ENCODE measurements around the gene GLI1. TPM values are rescaled to one million over a fixed set of nuclear protein-coding genes. Genes with fewer than 3 reads are reported as not detected.
"Not testable (repeated sequence)": the region's sequence is repeated elsewhere in the genome, so short reads cannot be mapped to it uniquely, and the experiment has no call there.

GLI1 gene
- 5.7 and 6.3 TPM in 2 replicates for total RNA-seq (2014; rRNA removed; shearing (Covaris generic))

- DNase-seq (ENCODE audit: low spot score) = no peak
Measured at GRCh38 chr12:57459750-57460467, at the start of gene GLI1. Gene GLI1, plus strand, starts transcription at chr12:57459785. Its CDS starts 3,907 bp downstream, at chr12:57463692.

GRCh38 chr12:57410534-57410933 lies 49.1 kb upstream of the GLI1 start:
- DNase-seq (ENCODE audit: low spot score) = no peak

GRCh38 chr12:57414160-57414559 lies 45.4 kb upstream of the GLI1 start:
- DNase-seq (ENCODE audit: low spot score) = not testable (repeated sequence)

DNA sequence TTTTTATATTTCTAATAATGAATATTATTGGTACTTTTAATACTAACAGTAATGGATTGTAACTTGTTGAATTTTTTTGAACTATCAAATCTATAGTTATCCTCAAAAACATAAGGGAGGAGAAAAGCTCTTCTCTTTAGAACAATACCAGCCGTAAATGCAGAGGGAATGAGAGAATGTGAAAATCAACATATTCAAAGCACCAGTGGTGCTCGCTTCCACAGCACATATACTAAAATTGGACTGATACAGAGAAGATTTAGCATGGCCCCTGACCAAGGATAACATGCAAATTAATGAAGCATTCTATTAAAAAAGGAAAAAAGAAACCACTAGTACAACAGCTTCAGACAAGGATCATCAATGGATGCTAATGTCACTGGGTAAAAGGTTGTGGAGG lies 44.5 kb upstream of the GLI1 start:
- no peak for DNase-seq (ENCODE audit: low spot score)

DNA sequence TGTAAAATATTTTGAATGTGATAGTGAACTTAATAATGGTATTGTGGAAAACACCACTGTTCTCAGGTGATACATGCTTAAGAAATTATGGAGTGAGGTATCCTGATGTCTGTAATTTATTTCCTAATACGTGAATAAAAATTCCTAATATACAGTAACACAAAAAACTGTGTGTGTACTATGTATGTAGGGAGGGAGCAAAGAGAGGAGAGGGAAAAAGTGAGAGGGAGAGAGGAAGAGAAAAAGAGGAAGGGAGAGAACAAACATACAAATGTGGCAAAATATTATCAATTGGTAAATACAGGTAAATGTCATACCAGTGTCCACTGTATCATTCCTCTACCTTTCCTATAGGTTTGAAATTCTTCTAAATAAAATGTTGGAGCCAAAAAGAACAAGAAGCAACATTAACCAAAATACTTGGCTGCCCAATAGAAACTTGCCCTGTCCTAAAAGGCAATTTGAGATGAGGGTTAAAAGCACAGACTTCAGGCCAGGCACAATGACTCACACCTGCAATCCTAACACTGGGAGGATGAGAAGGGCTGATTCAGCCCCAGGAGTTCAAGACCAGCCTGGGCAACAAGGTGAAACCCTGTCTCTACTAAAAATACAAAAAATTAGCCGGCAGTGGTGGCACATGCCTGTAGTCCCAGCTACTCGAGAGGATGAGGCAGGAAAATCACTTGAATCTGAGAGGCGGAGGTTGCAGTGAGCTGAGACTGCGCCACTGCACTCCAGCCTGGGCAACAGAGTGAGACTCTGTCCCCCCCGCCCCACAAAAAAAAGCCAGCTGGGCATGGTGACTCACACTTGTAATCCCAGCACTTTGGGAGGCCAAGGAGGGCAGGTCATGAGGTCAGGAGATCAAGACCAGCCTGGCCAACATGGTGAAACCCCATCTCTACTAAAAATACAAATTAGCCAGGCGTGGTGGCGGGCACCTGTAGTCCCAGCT lies 43.3 kb upstream of the GLI1 start:
- DNase-seq (ENCODE audit: low spot score) = no peak

DNA sequence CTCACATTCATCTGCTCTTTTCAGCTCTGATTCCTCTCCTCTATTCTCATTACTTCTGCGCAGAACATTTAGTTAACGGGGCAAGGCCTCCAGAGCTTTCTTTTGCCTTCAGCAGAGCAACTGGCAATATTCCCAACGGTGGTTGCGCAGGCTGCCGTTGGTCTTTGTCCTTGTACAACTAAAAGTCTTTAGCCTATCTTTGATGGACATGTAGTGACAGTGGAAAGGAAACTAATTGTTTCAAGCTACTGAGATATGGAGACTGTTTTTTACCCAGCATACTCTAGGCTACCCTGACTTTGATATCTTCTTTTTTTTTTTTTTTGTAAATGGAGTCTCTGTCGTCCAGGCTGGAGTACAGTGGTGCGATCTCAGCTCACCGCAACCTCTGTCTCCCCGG lies 41.3 kb upstream of the GLI1 start:
- DNase-seq (ENCODE audit: low spot score) = no peak

DNA sequence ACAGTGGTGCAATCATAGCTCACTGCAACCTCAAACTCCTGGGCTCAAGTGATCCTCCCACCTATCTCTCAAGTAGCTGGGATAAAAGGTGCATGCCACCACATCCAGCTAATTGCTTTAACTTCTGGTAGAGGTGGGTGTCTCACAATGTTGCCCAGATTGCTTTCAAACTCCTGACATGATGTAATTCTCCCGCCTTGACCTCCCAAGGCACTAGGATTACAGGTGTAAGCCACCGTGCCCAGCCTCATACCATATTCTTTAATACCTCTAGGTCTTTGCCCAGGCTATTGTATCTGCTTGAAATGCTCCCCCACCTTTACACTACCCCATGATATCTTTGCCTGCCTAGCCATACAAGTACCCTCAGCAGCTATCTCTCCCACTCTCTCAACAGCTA lies 40.1 kb upstream of the GLI1 start:
- DNase-seq (ENCODE audit: low spot score) = no peak

GRCh38 chr12:57420482-57420881 lies 39.1 kb upstream of the GLI1 start:
- DNase-seq (ENCODE audit: low spot score) = no peak

DNA sequence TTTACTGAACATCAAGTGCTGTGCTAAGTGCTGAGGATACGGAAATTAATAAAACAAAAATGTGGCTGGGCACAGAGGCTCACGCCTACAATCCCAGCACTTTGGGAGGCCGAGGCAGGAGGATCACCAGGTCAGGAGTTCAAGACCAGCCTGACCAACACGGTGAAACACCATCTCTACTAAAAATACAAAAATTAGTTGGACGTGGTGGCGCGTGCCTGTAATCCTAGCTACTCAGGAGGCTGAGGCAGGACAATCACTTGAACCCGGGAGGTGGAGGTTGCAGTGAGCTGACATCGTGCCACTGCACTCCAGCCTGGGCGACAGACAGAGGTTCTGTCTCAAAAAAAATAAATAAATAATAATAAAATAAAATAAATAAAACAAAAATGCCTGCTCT lies 32.6 kb upstream of the GLI1 start:
- DNase-seq (ENCODE audit: low spot score) = not testable (repeated sequence)

DNA sequence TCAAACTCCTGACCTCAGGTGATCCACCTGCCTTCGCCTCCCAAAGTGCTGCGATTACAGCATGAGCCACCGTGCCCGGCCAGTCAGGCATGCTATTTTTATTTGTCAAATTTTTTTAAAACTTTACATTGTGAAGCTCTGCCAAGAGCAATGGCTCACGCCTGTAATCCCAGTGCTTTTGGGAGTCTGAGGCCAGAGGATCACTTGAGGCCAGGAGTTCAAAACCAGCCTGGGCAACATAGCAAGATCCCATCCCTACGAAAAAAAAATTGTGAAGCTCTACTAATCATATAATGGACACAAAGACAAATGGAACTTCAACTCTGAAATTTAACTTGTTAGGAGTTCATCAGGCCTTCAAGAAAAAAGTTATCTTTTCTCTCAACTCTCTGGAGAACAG lies 30.6 kb upstream of the GLI1 start:
- DNase-seq (ENCODE audit: low spot score) = no peak

- no peak for DNase-seq (ENCODE audit: low spot score)
Measured at GRCh38 chr12:57429473-57430111, 30.0 kb upstream of the GLI1 start.

- DNase-seq (ENCODE audit: low spot score) = no peak
Measured at GRCh38 chr12:57430112-57430930, 29.3 kb upstream of the GLI1 start.

GRCh38 chr12:57430931-57431566 lies 28.5 kb upstream of the GLI1 start, which contains the start of gene R3HDM2:
Gene R3HDM2, minus strand, starts transcription at chr12:57431043. Its CDS starts 120,615 bp downstream, at chr12:57310428.
- peak; percentile 94 for DNase-seq (ENCODE audit: low spot score)

- DNase-seq (ENCODE audit: low spot score) = no peak
Measured at GRCh38 chr12:57431654-57432188, 27.9 kb upstream of the GLI1 start.

DNA sequence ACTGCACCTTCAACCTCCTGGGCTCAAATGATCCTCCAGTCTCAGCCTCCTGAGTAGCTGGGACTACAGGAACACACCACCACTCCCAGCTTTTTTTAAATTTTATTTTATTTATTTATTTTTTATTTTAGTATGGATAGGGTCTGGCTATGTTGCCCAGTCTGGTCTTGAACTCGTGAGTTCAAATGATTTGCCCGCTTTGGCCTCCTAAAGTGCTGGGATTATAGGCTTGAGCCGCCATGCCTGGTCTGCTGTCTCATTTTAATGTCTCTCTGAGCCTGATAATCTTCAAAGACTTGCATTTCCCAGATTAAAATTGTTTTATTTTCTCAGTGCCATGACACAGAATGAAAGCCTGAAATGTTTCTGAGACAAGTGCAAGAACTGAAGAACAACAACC lies 26.2 kb upstream of the GLI1 start:
- DNase-seq (ENCODE audit: low spot score) = no peak

GRCh38 chr12:57434517-57435223 lies 24.9 kb upstream of the GLI1 start, which contains the start of gene INHBC:
Gene INHBC, plus strand, starts transcription at chr12:57434784. Its CDS starts 103 bp downstream, at chr12:57434887.
- no peak for DNase-seq (ENCODE audit: low spot score)

DNA sequence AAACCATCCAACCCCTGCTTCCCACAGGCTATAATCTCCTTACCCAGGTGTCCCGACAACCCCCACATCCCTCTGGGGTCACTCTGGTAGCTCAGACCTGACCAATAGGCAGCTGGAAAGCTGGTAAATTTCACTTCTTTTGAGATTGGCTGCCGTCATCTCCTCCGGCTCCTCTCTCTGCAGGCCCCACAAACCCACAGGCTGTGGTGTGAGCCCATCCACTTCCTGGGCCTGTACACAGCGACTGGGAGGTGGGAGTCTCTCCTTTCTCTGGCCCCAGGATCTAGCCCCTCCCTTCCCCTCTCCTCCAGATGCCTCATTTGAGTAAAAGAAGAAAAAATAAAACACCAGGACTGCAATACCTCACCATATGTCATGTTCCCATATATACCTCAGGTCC lies 24.3 kb upstream of the GLI1 start:
- DNase-seq (ENCODE audit: low spot score) = no peak

DNA sequence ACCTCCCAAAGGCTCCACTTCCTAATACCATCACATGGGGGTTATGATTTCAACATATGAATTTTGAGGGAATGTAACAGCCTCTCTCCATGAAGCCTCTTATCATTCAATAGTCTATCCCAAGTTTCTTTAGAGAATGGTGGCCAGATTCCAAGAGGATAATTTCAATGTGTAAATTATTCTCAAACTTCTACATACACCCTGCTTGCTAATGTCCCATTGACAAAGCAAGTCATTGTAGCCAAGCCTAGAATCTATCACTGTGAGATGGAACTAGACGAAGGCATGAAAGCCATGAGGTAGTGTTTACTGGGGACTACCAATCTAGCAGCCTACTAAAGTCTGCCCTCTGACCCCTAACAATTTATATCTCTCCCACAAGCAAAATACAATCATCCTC lies 21.2 kb upstream of the GLI1 start:
- no peak for DNase-seq (ENCODE audit: low spot score)

DNA sequence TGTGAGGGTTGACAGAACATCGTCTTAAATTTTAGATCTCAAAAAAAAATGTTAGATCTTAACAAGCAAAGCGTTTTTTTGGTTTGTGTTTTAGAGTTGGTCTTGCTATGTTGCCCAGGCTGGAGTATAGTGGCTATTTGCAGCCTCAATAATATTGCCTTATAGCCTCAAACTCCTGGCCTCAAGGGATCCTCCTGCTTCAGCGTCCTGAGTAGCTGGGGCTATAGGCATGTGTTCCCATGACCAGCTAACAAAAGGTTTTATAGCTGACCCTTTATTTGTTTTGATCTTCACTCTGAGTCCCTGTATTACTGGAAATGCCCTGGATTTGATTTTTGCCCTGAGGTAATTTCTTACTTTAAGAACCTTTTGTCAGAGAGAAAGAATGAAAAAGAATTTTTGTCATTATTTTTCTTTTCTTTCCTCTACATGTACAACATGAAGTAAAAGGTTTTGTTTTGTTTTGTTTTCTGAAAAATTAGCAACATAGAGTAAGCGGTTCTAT lies 19.8 kb upstream of the GLI1 start:
- DNase-seq (ENCODE audit: low spot score) = no peak

DNA sequence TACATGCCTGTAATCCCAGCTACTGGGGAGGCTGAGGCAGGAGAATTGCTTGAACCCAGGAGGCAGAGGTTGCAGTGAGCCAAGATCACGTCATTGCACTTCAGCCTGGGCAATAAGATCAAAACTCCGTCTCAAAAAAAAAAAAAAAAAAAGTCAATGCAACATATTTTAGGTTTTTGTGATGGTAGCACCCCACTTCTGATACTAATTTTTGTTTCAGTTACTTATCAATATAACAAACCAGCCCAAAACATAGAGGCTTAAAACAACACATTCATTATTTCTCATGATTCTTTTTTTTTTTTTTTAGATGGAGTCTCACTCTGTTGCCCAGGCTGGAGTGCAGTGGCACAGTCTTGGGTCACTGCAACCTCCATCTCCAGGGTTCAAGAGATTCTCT lies 18.2 kb upstream of the GLI1 start:
- DNase-seq (ENCODE audit: low spot score) = not testable (repeated sequence)

Measured in H4 (cell line).